GM10248 (cell line): ENCODE data around the gene ERLEC1.
"Not testable (repeated sequence)": the region's sequence is repeated elsewhere in the genome, so short reads cannot be mapped to it uniquely, and the experiment has no call there.

ENCODE experiments used
- CTCF ChIA-PET: fragments of 300-600 bp; sonication (Branson Sonifier 250); formaldehyde crosslinking; extraction: SDS; loops from one replicate; lab custom pipeline; 2021; ENCODE audit warnings: antibody characterized with exemption; lab: Yijun Ruan, JAX
- POLR2A ChIA-PET: fragments of 350-650 bp; sonication (Branson Sonifier 250); formaldehyde crosslinking; extraction: SDS; loops from one replicate; lab custom pipeline; 2020; ENCODE audit warnings: antibody characterized with exemption; lab: Yijun Ruan, JAX
- DNase-seq: peaks from one replicate; pipeline ENCODE4 v3.0.0; 2012; ENCODE audit errors: extremely low spot score
- TF ChIP-seq, protein P1 (sequence below): IDR thresholded peaks from 2 replicates; pipeline ENCODE4 v1.5.1; 2012; ENCODE audit warnings: mild to moderate bottlenecking, low read depth; ENCODE audit errors: extremely low read depth, missing control alignments, control extremely low read depth

ERLEC1 gene

DNA sequence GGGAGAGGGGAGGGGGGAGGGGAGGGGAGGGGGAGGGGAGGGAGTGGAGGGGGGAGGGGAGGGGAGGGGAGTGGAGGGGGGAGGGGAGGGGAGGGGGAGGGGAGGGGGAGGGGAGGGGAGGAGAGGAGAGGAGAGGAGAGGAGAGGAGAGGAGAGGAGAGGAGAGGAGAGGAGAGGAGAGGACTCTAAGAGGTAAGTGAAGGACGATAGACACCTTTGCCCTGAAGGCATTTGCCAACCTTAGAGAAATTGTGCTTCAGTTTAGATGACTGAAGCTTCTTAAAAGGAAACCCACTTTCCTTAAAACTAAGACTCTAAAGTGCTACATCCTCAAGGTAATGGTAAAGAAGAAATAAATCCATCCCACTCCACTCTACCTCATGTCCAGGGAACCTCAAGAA, 53.7 kb downstream of the ERLEC1 start:
- DNase-seq: no peak
- POLR2A ChIA-PET: no interaction called here
- TF ChIP-seq, protein P1, sequence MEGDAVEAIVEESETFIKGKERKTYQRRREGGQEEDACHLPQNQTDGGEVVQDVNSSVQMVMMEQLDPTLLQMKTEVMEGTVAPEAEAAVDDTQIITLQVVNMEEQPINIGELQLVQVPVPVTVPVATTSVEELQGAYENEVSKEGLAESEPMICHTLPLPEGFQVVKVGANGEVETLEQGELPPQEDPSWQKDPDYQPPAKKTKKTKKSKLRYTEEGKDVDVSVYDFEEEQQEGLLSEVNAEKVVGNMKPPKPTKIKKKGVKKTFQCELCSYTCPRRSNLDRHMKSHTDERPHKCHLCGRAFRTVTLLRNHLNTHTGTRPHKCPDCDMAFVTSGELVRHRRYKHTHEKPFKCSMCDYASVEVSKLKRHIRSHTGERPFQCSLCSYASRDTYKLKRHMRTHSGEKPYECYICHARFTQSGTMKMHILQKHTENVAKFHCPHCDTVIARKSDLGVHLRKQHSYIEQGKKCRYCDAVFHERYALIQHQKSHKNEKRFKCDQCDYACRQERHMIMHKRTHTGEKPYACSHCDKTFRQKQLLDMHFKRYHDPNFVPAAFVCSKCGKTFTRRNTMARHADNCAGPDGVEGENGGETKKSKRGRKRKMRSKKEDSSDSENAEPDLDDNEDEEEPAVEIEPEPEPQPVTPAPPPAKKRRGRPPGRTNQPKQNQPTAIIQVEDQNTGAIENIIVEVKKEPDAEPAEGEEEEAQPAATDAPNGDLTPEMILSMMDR: no peak
- CTCF ChIA-PET: no interaction called here

DNA sequence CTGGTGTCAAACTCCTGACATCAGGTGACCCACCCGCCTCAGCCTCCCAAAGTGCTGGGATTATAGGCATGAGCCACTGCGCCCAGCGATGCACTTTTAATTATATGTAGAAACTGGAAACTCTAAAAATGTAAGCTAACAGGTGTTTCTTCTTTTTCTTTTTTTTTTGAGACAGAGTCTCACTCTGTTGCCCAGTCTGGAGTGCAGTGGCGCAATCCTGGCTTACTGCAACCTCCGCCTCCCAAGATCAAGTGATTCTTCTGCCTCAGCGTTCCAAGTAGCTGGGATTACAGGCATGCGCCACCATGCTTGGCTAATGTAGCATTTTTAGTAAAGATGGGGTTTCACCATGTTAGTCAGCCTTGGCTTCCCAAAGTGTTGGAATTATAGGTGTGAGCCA, 54.8 kb downstream of the ERLEC1 start:
- POLR2A ChIA-PET, DNase-seq, CTCF ChIA-PET: not testable (repeated sequence)

DNA sequence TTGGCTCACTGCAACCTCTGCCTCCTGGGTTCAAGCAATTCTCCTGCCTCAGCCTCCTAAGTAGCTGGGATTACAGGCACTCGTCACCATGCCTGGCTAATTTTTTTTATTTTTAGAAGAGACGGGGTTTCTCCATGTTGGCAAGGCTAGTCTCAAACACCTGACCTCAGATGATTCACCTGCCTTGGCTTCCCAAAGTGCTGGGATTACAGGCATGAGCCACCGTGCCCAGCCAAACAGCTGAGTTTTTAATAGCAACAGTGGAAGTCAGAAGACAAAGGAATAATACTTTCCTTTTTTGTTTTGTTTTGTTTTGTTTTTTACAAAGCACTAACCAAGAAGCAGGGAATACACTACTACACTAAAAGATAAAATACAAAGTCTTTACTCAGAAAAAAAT, 56.0 kb downstream of the ERLEC1 start:
- POLR2A ChIA-PET: no interaction called here

DNA sequence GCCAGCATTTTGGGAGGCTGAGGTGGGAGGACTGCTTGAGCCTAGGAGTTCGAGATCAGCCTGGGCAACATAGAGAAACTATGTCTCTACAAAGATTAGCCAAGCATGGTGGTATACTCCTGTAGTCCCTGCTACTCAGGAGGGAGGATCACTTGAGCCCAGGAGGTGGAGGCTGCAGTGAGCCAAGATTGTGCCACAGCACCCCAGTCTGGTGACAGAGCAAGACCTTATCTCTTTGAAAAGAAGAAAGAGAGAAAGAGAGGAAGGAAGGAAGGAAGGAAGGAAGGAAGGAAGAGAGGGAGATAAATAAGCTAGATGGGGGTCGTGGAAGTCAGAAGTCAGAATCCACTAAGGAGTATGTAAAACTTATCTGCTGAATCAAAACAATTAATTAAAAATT, 56.8 kb downstream of the ERLEC1 start:
- TF ChIP-seq, protein P1: no peak
- ChIA-PET CTCF (no interaction called here), POLR2A (no interaction called here)
- no peak for DNase-seq

More for the DNA sequence above, 56.0 kb downstream of the ERLEC1 start:
- TF ChIP-seq, protein P1: no peak
- CTCF ChIA-PET: no interaction called here
- DNase-seq: no peak

DNA sequence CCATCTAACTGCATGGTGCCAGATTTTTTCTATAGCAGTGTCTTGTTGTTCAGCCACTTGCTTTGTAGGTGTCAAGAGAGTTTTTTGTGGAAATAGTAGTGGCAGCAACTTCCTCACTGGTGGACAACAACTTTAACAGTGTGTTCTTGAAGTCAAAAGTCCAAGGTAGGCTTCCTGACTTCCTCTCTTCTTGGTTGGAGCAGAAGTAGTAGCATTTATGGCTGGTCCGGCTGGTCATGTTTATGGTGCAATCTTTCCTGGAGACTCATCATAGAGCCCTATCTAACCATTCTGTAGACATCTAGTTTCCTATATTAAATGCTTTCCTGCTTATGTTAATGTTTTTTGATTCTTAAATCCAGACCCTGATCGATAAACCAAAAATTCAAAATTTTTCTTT, 61.2 kb downstream of the ERLEC1 start:
- no peak for DNase-seq
- ChIA-PET POLR2A (no interaction called here), CTCF (no interaction called here)
- TF ChIP-seq, protein P1: no peak

DNA sequence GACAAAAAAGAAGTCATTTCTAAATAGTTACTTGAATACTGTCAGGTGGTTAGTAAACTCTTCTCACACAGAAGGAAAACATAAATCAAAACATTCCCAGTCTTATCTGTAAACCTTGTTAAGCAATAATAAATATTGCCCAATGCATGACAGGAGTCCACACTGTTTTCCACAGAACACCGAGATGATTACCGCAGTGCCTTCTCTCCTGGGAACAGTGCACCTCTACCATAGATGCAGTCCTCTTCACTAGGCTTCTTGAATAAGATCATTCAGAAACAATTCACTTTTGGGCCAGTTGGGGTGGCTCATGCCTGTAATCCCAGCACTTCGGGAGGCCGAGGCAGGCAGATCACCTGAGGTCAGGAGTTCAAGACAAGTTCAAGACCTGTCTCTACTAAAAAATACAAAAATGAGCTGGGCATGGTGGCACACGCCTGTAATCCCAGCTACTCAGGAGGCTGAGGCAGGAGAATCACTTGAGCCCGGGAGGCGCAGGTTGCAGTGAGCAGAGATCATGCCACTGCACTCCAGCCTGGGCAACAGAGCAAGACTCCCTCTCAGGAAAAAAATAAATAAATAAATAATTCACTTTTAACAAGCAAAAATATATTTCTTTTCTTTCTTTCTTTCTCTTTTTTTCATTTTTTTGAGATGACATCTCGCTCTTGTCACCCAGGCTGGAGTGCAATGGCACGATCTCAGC, 64.4 kb downstream of the ERLEC1 start:
- POLR2A ChIA-PET, CTCF ChIA-PET, DNase-seq: not testable (repeated sequence)

DNA sequence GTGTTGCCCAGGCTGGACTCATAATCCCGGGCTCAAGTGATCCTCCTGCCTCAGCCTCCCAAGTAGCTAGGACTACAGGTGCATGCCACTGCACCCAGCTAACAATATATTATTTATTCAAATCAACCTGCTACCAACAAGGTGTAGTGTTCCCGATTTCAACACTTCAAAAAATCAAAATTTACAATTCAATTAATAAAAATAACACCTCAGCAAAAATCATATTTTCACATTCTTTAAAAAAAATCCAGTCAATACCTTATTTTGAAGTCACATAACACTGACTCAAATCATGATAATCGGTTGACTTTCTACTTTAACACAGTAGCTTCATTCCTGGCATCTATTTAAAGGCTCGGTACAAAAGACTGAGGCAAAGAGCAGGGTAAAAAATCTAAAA, 65.7 kb downstream of the ERLEC1 start:
- POLR2A ChIA-PET: no interaction called here
- TF ChIP-seq, protein P1: no peak
- DNase-seq: no peak
- CTCF ChIA-PET: no interaction called here

DNA sequence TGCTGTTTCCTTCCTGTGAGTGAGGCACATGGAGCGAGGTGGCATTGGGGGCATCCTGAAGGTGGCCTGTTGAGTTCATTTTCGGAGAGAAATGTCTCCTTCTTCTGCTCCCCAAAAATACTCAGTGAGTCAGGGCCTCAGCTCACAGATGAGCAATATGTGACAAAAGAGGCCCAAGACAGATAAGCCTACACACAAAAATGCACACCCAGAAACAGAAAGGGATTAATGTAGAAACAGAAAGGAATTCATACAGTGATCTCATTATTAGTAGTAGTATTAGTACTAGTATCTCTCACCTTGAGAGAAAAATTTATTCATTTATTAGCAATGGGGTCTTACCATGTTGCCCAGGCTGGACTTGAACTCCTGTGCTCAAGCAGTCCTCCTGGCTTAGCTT, 67.8 kb downstream of the ERLEC1 start:
- DNase-seq: no peak
- TF ChIP-seq, protein P1: no peak
- POLR2A ChIA-PET: no interaction called here
- CTCF ChIA-PET: interaction anchor here (0.9 kb wide), 1 partner anchor 8 kb away, joined by 3 read pairs; no protein-coding TSS in a partner anchor
